NCI-H2227 (cell line): ENCODE data around the gene ZNF222.

Source experiments
- DNase-seq: peaks from one replicate; lab custom pipeline; 2025; ENCODE audit not compliant: unreplicated experiment; lab: John Stamatoyannopoulos, UW

The ZNF222 gene

DNA sequence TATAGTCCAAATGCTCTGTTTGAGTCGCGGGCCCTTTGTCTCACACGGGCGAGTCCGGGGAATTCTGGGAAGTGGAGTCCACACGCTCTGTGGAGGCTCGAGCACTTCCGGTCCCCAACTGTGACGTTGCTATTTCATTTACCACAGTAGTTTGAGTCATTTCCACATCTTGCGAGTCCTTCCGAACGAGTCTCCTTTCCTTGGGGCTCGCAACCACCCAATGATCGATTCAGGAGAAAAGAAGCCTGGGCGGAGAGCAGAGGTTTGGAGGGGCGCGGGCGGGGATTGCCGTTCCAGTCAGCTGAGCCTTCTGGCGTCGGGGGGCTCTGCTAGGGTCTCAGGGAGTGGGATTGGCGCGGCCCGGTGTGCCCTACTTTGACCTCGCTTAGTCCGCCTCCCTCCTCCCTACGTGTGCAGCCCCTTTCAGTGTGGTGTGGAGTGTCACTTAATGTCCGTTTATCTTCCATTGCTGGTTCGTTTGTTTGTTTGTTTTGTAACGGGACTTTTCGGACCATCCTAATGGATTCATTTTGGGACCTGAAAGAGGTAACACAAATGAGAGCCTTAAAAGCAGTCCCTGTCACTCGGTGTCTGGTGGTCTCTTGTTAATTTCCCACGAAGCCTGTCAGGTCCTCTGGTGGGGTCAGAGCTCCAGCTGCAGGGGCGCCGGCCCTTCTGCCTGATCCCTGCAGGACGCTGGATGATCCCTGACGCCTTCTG lies at the start of gene ZNF222:
Gene ZNF222, plus strand, starts transcription at position 163 of the 720 bp plus-strand sequence. Its CDS starts 58 bp downstream, at position 221.
- peak; percentile 78 for DNase-seq

- DNase-seq: no peak
Measured at GRCh38 chr19:43976732-43977131, 48.4 kb upstream of the ZNF222 start.

DNA sequence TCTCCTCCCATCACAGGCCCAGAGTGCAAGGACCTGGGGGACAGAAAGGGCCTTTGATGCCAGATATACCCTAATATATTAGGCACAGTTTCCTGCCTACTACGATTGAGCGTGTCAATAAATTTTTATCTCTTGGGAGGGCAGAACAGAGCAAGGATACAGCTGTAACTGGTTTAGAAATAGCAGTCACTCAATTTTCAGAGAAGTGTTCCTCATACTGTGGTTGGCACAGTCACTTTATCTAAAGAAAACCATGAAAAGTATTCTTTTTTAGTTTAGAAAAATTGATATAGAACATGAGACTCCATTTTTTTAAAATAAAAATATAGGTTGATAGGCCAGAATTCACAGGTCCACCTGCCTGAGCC lies 41.7 kb upstream of the ZNF222 start:
- DNase-seq: no peak

- DNase-seq: peak; percentile 96
Measured at GRCh38 chr19:43983912-43984686, 41.1 kb upstream of the ZNF222 start, which contains the start of gene ZNF155. ZNF155 (plus strand) TSS chr19:43984188; CDS start chr19:43988544, 4,356 bp downstream.

- no peak for DNase-seq
Measured at GRCh38 chr19:43984687-43985000, 40.5 kb upstream of the ZNF222 start.

DNA sequence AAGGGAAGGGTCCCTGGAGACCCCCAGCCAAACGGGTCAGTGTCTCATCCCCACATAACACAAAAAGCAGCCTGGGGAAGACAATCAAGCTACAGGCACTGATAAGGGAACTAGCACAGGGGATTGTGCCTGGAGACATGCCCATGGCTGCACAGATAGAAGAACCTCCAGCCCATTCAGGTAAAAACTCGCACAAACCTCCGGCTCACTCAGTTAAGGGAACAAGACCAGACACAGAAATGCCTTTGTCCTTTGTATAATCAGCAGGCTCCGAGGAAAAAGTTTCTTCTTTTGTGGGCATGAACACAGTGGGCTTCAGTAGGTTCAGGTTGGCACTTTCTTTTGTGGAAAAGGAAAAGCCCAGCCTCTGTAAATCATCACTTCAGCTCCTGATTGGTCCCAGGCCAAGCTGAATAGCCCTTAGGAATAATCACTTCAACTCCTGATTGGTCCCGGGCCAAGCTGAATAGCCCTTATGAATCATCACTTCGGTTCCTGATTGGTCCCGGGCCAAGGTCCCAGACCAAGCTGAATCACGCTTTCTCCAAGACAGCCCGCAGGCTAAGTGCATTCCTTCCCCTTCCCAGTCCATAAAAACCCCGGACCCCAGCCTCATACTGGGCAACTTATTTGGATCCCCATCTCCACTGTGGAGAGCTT lies 27.4 kb upstream of the ZNF222 start:
- no peak for DNase-seq

GRCh38 chr19:44002212-44002565 lies 23.0 kb upstream of the ZNF222 start:
- no peak for DNase-seq

DNA sequence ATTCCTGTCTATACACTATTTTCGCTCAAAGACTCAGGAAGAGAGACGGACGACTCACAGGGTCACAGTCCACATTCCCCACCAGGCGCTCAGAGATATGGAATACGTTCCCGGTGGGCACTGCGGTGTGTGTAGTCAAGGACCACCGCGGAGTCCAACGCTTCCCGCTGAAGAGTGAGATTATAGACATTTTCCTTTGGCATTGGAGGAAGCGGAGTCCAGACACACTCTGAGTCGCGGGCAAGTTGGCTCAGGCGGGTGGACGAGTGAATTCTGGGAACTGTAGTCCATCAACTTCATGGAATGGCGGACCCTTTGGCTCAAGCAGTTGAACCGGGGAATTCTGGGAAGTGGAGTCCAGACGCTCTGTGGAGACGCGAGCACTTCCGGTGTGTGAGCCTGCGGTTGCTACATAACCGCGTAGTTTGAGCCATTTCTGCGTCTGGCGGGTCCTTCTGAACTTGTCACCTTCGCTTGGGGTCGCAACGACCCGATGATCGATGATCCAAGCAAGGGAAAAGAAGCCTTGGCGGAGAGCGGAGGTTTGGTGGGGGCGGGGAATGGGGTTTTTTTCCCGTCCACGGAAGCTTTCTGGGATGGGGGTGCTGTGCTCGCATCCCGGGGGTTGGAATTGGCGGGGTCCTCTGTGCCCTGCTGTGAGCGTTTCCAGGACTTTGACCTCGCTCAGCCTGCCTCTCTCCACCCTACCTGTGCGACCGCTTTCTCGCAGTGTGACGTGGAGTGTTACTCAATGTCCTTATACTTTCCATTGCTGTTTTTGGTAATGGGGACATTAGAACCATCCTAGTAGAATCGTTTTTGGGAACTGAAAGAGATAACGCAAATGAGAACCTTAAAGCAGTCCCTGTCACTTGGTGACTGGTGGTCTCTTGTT lies 22.4 kb upstream of the ZNF222 start, which contains the start of gene ZNF230:
Gene ZNF230, plus strand, starts transcription at position 392 of the 895 bp plus-strand sequence. CDS start 4,122 bp downstream, outside the sequence.
- DNase-seq: peak; percentile 93

DNA sequence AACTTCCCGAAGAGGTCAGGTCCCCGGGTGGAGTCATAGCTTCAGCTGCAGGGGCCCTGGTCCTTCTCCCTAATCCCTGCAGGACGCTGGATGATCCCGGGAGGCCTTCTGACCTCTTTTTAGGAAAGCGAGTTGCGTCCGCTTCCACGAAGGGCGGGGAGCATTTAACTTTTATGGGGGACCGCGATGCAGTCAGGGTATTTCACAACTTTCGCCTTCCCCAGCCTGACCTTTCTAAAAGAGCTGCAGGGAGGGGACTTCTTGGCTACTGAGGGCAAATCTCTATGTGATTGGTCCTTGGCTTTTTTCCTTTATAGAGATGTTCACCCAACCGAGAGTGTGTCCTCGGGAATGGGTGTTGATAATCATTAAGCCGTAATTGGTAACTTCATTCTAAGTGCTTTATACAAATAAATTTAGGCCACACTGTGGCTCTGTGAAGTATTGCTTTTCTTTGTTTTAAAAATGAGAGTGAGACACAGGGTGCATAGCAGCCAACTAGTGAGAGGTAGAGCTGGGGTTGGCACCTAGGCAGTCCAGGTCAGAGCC lies 21.6 kb upstream of the ZNF222 start:
- DNase-seq: no peak

DNA sequence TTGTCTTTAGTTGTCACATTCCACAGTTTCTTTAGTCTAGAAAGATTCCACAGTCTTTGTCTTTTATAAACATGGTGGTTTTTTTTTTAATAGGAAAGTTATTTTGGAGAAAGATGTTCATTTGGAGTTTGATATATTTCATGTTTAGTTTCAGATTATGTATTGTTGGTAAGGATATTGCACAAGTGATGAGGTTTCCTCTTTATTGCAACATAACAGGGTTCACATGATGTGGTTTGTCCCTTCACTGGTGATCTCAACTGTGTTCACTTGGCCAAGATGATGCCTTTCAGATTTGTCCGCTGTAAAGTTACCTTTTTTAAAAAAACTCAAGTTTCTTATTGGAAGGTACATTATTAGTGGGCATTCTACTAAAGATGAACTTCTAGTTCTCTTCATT lies 19.2 kb upstream of the ZNF222 start:
- DNase-seq: no peak

GRCh38 chr19:44007473-44007872 lies 17.7 kb upstream of the ZNF222 start:
- no peak for DNase-seq

- no peak for DNase-seq
Measured at GRCh38 chr19:44010468-44010867, 14.7 kb upstream of the ZNF222 start.

- no peak for DNase-seq
Measured at GRCh38 chr19:44019498-44019897, 5.7 kb upstream of the ZNF222 start.

- DNase-seq: no peak
Measured at GRCh38 chr19:44021221-44021620, 4.0 kb upstream of the ZNF222 start.

DNA sequence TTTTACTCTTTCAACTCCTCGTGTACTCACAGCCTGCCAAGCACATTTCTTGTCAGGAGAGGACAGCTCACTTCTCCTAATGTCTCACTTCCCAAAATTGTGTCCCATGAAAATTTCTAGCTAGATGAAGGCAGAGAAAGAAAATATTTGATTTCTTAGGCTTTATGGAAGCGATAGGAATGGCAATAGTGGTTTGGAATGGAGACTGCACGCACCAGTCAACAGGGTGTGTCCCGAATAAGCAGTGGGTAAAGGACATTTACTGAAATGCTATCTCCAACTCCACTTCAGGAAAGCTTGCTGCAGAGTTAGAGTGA lies 321 bp upstream of the ZNF222 start:
- no peak for DNase-seq

- no peak for DNase-seq
Measured at GRCh38 chr19:44026622-44027021, 1.4 kb downstream of the ZNF222 start.

DNA sequence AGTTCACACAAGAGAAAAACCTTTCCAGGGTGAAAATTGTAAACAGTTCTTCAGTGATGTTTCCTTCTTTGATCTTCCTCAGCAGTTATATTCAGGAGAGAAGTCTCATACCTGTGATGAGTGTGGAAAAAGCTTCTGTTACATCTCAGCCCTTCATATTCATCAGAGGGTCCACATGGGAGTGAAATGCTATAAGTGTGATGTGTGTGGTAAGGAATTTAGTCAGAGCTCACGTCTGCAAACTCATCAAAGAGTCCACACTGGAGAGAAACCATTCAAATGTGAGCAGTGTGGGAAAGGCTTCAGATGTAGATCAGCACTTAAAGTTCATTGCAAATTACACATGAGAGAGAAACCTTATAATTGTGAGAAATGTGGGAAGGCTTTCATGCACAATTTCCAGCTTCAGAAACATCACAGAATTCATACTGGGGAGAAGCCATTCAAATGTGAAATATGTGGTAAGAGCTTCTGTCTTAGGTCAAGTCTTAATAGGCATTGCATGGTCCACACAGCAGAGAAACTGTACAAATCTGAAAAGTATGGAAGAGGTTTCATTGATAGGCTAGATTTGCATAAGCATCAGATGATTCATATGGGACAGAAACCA lies 6.9 kb downstream of the ZNF222 start:
- DNase-seq: no peak

DNA sequence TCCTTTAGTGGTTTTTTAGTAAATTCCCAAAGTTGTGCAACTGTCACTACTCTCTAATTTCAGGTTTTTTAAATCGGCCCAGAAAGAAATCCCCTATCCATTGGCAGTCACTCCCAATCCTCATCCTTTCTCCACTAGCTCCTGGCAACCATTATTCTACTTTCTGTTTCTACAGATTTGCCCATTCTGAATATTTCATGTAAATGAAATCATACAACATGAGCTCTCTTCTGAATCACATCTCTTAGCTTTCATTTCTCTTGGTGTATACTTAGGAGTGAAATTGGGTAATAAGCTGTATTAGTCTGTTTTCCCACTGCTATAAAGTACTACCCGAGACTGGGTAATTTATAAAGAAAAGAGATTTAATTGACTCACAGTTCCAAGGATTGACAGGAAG lies 17.0 kb downstream of the ZNF222 start:
- no peak for DNase-seq

DNA sequence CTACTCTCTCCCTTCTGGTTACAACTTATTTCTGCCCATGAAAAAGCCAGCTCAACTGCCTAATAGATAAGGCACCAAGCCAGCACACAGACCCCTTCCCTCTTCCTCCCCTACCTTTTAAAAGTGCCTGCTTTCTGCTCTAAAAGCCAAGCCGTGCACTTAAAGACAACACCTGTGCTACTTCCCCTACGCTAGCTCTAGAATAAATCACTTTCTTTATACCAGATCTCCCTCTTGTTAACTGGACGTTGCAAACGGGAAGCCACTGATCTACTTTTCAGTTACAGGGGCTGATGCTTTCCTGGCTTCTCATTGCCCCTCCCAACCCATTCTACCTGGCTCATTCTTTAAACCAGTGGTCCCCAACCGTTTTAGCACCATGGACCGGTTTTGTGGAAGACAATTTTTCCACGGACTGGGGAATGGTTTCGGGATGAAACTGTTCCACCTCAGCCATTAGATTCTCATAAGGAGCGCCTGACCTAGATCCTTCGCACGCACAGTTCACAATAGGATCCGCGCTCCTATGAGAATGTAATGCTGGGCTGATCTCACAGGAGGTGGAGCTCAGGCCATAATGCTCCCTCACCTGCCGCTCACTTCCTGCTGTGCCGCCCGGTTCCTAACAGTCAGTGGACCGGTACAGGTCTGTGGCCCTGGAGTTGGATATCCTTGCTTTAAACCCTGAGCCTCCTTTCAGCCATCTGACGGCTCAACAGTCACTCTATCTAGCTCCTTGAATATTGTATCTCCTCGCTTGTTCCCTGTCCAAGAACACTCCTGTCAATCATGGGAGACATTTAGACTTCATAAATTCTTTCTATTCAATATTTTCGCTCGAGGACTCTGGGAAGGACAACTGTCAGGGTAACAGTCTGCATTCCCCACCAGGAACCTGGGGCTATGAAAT lies 25.8 kb downstream of the ZNF222 start:
- DNase-seq: peak; percentile 44
